OCI-LY1 (cell line): ENCODE measurements around the gene CHRM4.
"Not testable (repeated sequence)": the region's sequence is repeated elsewhere in the genome, so short reads cannot be mapped to it uniquely, and the experiment has no call there.

ENCODE experiments used
- H2AFZ ChIP-seq: fragments of 200-600 bp; sonication (generic), shearing (Covaris generic); 2 replicates; pipeline ENCODE4 v1.6.0; 2014; ENCODE audit warnings: antibody characterized with exemption, mild to moderate bottlenecking, low read length
- H3F3A ChIP-seq: fragments of 200-600 bp; sonication (generic), shearing (Covaris generic); 2 replicates; pipeline ENCODE4 v1.6.0; 2014; ENCODE audit warnings: mild to moderate bottlenecking, antibody characterized with exemption, low read length, moderate library complexity; ENCODE audit not compliant: insufficient read depth
- H3K27ac ChIP-seq: fragments of 200-600 bp; sonication (generic); 2 replicates; pipeline ENCODE4 v1.5.1; 2014; ENCODE audit warnings: low read length, mixed run types, mild to moderate bottlenecking, low read depth; ENCODE audit not compliant: poor library complexity, severe bottlenecking
- H3K27me3 ChIP-seq: fragments of 200-600 bp; sonication (generic); 2 replicates; pipeline ENCODE4 v1.6.0; 2014; ENCODE audit warnings: antibody characterized with exemption, mild to moderate bottlenecking, low read length, moderate library complexity; ENCODE audit not compliant: insufficient read depth
- H3K36me3 ChIP-seq: fragments of 200-600 bp; sonication (generic); 2 replicates; pipeline ENCODE4 v1.6.1; 2014; ENCODE audit warnings: mild to moderate bottlenecking, antibody characterized with exemption, low read length, moderate library complexity, mixed read lengths; ENCODE audit not compliant: insufficient read depth
- H3K4me1 ChIP-seq: fragments of 200-600 bp; sonication (generic); 2 replicates; pipeline ENCODE4 v1.5.1; 2014; ENCODE audit warnings: mild to moderate bottlenecking, low read length, moderate library complexity; ENCODE audit not compliant: insufficient read depth, severe bottlenecking
- H3K4me2 ChIP-seq: fragments of 200-600 bp; sonication (generic), shearing (Covaris generic); 2 replicates; pipeline ENCODE4 v1.6.1; 2014; ENCODE audit warnings: low read length
- H3K4me3 ChIP-seq: fragments of 200-600 bp; sonication (generic); 2 replicates; pipeline ENCODE4 v1.5.1; 2014; ENCODE audit warnings: low read length, low read depth, mild to moderate bottlenecking, mixed read lengths; ENCODE audit not compliant: poor library complexity, severe bottlenecking
- H3K79me2 ChIP-seq: fragments of 200-600 bp; shearing (Covaris generic); 2 replicates; pipeline ENCODE4 v1.6.1; 2016; ENCODE audit warnings: mixed run types, low read length, mixed read lengths; ENCODE audit not compliant: insufficient read depth
- H3K9ac ChIP-seq: fragments of 200-600 bp; sonication (generic), shearing (Covaris generic); 2 replicates; pipeline ENCODE4 v1.6.1; 2014; ENCODE audit warnings: mild to moderate bottlenecking, low read length, mixed read lengths
- H3K9me2 ChIP-seq: fragments of 200-600 bp; sonication (generic), shearing (Covaris generic); 2 replicates; pipeline ENCODE4 v1.6.1; 2014; ENCODE audit warnings: low read depth, mild to moderate bottlenecking, low read length, mixed read lengths
- H3K9me3 ChIP-seq: fragments of 200-600 bp; shearing (Covaris generic); 2 replicates; pipeline ENCODE4 v1.6.1; 2014; ENCODE audit warnings: low read length, mixed read lengths
- H4K20me1 ChIP-seq: fragments of 200-600 bp; sonication (generic), shearing (Covaris generic); 2 replicates; pipeline ENCODE4 v1.6.0; 2016; ENCODE audit warnings: mild to moderate bottlenecking, low read length; ENCODE audit not compliant: insufficient read depth
- EZH2 ChIP-seq: fragments of 200-600 bp; sonication (generic), shearing (Covaris generic); IDR thresholded peaks from 2 replicates; pipeline ENCODE4 v1.8.0; 2017; ENCODE audit warnings: borderline replicate concordance, mixed run types, mild to moderate bottlenecking, antibody characterized with exemption, low read length, moderate library complexity, mixed read lengths
- TF ChIP-seq, protein P1 (sequence below): fragments of 200-600 bp; sonication (generic), shearing (Covaris generic); IDR thresholded peaks from 2 replicates; pipeline ENCODE4 v1.5.1; 2017; ENCODE audit warnings: mild to moderate bottlenecking, antibody characterized with exemption, low read length, moderate library complexity, mixed read lengths

Gene CHRM4

DNA sequence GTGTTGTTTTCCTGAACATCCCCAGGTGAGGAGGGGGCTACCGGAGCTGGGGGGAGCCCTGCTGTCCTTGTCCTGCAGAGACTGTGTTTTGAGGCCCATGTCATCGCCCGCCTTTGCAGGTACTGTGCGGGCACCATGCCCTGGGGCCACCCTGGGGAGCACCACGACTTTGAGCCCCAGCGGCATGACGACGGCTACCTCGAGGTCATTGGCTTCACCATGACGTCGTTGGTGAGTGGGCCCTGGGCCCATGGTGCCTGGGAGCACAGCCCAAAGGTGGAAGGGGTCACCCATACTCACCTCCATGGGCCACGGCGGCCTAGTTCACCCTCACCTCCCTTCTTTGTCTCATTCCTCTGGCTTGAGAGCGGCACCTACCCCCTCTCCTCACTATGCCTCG, 16.8 kb downstream of the CHRM4 start:
- H3K9me2 ChIP-seq = no peaks in the 10 kb centered on the region
- no peak overlapping the region for H3K27ac ChIP-seq
- TF ChIP-seq, protein P1, sequence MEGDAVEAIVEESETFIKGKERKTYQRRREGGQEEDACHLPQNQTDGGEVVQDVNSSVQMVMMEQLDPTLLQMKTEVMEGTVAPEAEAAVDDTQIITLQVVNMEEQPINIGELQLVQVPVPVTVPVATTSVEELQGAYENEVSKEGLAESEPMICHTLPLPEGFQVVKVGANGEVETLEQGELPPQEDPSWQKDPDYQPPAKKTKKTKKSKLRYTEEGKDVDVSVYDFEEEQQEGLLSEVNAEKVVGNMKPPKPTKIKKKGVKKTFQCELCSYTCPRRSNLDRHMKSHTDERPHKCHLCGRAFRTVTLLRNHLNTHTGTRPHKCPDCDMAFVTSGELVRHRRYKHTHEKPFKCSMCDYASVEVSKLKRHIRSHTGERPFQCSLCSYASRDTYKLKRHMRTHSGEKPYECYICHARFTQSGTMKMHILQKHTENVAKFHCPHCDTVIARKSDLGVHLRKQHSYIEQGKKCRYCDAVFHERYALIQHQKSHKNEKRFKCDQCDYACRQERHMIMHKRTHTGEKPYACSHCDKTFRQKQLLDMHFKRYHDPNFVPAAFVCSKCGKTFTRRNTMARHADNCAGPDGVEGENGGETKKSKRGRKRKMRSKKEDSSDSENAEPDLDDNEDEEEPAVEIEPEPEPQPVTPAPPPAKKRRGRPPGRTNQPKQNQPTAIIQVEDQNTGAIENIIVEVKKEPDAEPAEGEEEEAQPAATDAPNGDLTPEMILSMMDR = no peak
- no peak for TF ChIP-seq EZH2
- no peaks in the 10 kb centered on the region for H3K79me2 ChIP-seq
- no peak overlapping the region for H3K9ac ChIP-seq
- H3K4me2 ChIP-seq = no peak overlapping the region
- H3K27me3 ChIP-seq = no peaks in the 10 kb centered on the region
- H3K4me3 ChIP-seq = no peak overlapping the region
- H2AFZ ChIP-seq = no peak overlapping the region
- H3K36me3 ChIP-seq = peaks cover 84% of the 10 kb centered on the region
- H3K4me1 ChIP-seq = no peaks in the 10 kb centered on the region
- H3F3A ChIP-seq = no peaks in the 10 kb centered on the region
- H3K9me3 ChIP-seq = no peaks in the 10 kb centered on the region
- H4K20me1 ChIP-seq = no peaks in the 10 kb centered on the region

DNA sequence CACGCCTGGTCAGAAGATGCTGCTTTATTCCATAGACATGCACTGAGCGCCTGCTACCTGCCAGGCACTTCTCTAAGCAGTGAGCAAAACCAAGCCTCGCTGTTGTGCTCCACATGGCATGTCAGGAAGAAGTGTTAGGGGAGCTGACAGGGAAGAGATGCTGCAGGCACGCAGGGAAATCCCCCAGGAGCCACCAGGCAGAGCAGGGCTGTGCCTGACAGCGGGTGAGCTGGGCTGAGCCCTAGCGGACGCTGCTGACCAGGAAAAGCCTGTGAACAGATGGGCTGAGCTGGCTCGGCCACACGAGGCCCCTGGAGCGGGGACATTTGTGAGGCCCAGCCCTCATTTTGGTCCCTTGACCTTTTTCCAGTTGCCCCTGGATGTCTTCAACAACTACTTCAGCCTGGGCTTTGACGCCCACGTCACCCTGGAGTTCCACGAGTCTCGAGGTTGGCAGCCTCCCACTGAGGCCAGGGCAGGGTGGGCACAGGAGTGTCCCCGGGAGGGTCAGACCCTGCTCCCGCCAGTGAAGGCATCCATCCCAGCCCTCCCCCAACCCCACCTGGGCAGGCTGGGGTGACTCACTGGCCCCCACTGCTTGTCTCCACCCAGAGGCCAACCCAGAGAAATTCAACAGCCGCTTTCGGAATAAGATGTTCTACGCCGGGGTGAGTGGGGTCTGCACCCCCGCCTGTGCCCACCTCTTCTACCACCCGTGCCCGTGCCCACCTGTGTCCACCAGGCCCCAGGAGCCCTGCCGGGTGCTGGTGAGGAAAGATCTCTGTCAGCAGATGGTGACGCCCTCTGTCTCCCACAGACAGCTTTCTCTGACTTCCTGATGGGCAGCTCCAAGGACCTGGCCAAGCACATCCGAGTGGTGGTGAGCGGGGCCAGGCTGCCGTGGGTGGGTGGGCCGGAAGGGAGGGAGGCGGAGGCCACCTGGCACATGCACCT, 17.5 kb downstream of the CHRM4 start:
- no peaks in the 10 kb centered on the region for H3K9me2 ChIP-seq
- H3K27me3 ChIP-seq = no peaks in the 10 kb centered on the region
- no peaks in the 10 kb centered on the region for H4K20me1 ChIP-seq
- no peaks in the 10 kb centered on the region for H3K9me3 ChIP-seq
- H3K4me1 ChIP-seq = no peaks in the 10 kb centered on the region
- H3K79me2 ChIP-seq = no peaks in the 10 kb centered on the region
- no peak overlapping the region for H3K4me3 ChIP-seq
- H3K9ac ChIP-seq = no peak overlapping the region
- peaks cover 90% of the 10 kb centered on the region for H3K36me3 ChIP-seq
- TF ChIP-seq, protein P1 = no peak
- TF ChIP-seq EZH2 = no peak
- H3K4me2 ChIP-seq = no peak overlapping the region
- no peak overlapping the region for H3K27ac ChIP-seq
- H2AFZ ChIP-seq = no peak overlapping the region
- no peaks in the 10 kb centered on the region for H3F3A ChIP-seq

DNA sequence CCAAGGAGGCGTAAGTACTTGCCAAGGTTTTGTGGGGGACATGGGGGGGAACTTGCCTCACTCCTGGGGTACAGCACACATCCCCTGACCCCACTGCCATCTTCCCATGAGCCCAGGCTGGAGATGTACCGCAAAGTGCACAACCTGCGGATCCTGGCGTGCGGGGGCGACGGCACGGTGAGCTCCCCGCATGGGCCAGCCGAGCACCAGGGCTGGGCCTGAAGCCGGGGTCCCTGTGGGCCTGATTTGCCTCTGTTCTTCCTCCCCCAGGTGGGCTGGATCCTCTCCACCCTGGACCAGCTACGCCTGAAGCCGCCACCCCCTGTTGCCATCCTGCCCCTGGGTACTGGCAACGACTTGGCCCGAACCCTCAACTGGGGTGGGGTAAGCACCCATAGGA, 19.1 kb downstream of the CHRM4 start:
- H3K27me3 ChIP-seq, H3K79me2 ChIP-seq, H2AFZ ChIP-seq, H3K27ac ChIP-seq, H3K4me1 ChIP-seq, H3K4me2 ChIP-seq, H3K9ac ChIP-seq, H3F3A ChIP-seq, H4K20me1 ChIP-seq, H3K4me3 ChIP-seq, H3K9me2 ChIP-seq, H3K9me3 ChIP-seq: not testable (repeated sequence)
- H3K36me3 ChIP-seq = peaks cover 88% of the 10 kb centered on the region

DNA sequence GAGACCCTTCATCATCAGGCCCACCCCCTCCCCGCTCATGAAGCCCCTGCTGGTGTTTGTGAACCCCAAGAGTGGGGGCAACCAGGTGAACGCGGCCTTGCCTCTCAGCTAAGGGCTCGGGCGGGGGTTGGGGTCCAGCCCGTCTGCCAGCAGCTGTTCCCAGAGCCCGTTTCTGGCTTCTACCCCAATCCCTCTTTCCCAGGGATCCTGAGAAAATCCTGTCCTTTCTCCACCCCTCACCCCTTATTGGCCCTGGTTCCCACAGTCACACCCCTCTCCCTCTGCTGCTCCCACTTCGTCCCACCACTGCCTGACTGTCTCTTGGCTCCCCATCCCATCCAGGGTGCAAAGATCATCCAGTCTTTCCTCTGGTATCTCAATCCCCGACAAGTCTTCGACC, 19.5 kb downstream of the CHRM4 start:
- Histone ChIP-seq H3K9ac (no peak overlapping the region), H3K79me2 (no peaks in the 10 kb centered on the region), H3K27me3 (no peaks in the 10 kb centered on the region), H3F3A (no peaks in the 10 kb centered on the region), H3K36me3 (peaks cover 84% of the 10 kb centered on the region), H3K4me2 (no peak overlapping the region), H3K9me3 (no peaks in the 10 kb centered on the region), H3K9me2 (no peaks in the 10 kb centered on the region), H4K20me1 (no peaks in the 10 kb centered on the region), H3K27ac (no peak overlapping the region), H3K4me1 (peaks cover 3% of the 10 kb centered on the region), H2AFZ (no peak overlapping the region), H3K4me3 (no peak overlapping the region)
- no peak for TF ChIP-seq EZH2
- TF ChIP-seq, protein P1 = no peak

DNA sequence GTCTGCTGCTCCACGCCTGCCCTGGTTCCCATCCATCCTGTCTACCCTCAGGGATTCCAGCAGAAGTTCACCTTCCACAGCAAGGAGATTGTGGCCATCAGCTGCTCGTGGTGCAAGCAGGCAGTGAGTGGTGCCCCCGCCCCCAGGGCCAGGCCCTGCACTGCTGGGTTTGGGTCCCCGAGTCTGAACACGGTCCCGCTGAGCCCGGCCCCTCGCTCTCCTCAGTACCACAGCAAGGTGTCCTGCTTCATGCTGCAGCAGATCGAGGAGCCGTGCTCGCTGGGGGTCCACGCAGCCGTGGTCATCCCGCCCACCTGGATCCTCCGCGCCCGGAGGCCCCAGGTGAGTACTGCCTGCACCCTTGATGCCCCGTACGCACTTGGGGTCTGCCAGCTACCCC, 20.3 kb downstream of the CHRM4 start:
- H3K27ac ChIP-seq = not testable (repeated sequence)
- H3K36me3 ChIP-seq = peaks cover 80% of the 10 kb centered on the region

More for the DNA sequence above, 20.3 kb downstream of the CHRM4 start:
- H4K20me1 ChIP-seq, H3K27me3 ChIP-seq, H3F3A ChIP-seq, H2AFZ ChIP-seq, H3K4me1 ChIP-seq, H3K9ac ChIP-seq, H3K9me2 ChIP-seq, H3K79me2 ChIP-seq, H3K9me3 ChIP-seq, H3K4me3 ChIP-seq, H3K4me2 ChIP-seq: not testable (repeated sequence)
